ENCODE measurements around the gene DFFB. TPM values are rescaled to one million over a fixed set of nuclear protein-coding genes. Genes with fewer than 3 reads are reported as not detected.
A peak's percentile ranks its signal among the peaks of the same experiment; 100 is the strongest.

DFFB gene
- total RNA-seq, 1 donor from 2014 or later, result 8.5 TPM

DNA sequence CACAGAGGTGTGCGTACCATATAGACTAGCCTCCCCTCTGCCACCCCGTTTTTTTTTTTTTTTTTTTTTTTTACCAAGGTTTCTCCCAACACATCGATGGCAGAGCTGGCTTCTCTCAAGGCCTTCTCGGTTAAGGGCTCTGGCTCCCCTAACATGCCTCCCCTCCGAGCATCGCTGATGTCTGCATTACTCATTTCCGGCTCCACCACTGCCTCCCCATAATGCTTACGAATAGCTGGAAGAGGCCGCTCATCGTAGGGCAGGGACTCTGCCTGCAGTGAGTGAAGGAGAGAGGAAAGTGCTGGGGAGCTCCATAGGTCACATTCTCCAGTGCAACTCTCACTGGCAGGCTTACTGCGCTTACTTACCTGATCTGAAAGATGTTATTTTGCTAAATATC is 20.9 kb upstream of the DFFB start:
- Histone ChIP-seq H3K4me1 (no peaks in the 10 kb centered on the region), H3K36me3 (peaks cover 77% of the 10 kb centered on the region), H3K27me3 (no peaks in the 10 kb centered on the region), H3K27ac (no peak overlapping the region), H3K4me3 (no peak overlapping the region), H3K9me3 (peaks cover 10% of the 10 kb centered on the region)
- TF ChIP-seq, protein P1, sequence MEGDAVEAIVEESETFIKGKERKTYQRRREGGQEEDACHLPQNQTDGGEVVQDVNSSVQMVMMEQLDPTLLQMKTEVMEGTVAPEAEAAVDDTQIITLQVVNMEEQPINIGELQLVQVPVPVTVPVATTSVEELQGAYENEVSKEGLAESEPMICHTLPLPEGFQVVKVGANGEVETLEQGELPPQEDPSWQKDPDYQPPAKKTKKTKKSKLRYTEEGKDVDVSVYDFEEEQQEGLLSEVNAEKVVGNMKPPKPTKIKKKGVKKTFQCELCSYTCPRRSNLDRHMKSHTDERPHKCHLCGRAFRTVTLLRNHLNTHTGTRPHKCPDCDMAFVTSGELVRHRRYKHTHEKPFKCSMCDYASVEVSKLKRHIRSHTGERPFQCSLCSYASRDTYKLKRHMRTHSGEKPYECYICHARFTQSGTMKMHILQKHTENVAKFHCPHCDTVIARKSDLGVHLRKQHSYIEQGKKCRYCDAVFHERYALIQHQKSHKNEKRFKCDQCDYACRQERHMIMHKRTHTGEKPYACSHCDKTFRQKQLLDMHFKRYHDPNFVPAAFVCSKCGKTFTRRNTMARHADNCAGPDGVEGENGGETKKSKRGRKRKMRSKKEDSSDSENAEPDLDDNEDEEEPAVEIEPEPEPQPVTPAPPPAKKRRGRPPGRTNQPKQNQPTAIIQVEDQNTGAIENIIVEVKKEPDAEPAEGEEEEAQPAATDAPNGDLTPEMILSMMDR (IDR thresholded peaks at IDR 0.05), result no peak
- no peak for DNase-seq
- no peak for ATAC-seq
- intact Hi-C loops (cut with DNase I), result no loop called here

DNA sequence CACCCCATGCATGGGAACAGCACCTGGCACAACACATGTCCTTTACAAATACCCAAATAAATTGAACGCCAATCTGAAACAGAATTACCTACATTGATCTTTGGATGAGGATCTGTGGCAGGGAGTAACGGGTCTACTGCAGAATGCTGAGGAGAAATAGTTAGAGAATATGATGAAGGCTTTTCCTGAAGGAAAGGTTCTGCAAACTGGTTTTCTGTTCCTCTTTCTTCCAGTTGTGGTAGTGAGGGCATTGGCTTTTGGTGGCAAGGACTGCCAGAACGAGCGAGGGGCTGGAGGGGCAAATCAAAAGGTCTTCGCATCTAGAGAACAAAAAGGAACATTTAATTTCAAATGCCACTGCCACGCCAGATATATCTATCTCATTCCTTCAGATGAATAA is 20.1 kb upstream of the DFFB start:
- no peaks in the 10 kb centered on the region for H3K27me3 ChIP-seq
- no peak overlapping the region for H3K27ac ChIP-seq
- ATAC-seq (no peak), DNase-seq (no peak)
- H3K4me1 ChIP-seq, result no peaks in the 10 kb centered on the region
- TF ChIP-seq, protein P1 (IDR thresholded peaks at IDR 0.05), result no peak
- H3K36me3 ChIP-seq, result peaks cover 78% of the 10 kb centered on the region
- peaks cover 10% of the 10 kb centered on the region for H3K9me3 ChIP-seq
- H3K4me3 ChIP-seq, result no peak overlapping the region
- intact Hi-C loops (cut with DNase I), result no loop called here

DNA sequence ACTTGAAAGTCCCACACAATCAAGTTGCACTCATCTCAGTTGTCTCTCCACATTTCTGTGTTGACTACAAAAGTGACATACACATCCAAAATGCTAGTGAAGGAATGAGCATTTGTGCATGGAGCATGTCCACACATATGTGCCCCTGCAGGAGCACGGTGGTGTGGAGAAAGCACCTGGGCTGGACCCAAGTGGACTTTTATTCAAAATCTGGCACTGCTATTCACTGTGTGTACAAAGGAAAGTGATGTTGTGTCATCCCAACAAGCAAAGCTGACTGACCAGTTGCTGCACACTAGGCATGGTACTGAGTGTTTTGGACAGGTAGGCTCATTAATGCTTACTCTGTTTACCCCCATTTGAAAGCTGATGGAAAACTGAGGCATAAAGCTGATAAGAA is 19.6 kb upstream of the DFFB start:
- TF ChIP-seq, protein P1 (IDR thresholded peaks at IDR 0.05), result no peak
- DNase-seq, result no peak
- intact Hi-C loops (cut with DNase I), result no loop called here
- H3K27me3 ChIP-seq, result no peaks in the 10 kb centered on the region
- H3K36me3 ChIP-seq, result peaks cover 79% of the 10 kb centered on the region
- H3K4me3 ChIP-seq, result no peak overlapping the region
- H3K27ac ChIP-seq, result no peak overlapping the region
- ATAC-seq, result no peak
- H3K4me1 ChIP-seq, result no peaks in the 10 kb centered on the region
- H3K9me3 ChIP-seq, result peaks cover 10% of the 10 kb centered on the region

DNA sequence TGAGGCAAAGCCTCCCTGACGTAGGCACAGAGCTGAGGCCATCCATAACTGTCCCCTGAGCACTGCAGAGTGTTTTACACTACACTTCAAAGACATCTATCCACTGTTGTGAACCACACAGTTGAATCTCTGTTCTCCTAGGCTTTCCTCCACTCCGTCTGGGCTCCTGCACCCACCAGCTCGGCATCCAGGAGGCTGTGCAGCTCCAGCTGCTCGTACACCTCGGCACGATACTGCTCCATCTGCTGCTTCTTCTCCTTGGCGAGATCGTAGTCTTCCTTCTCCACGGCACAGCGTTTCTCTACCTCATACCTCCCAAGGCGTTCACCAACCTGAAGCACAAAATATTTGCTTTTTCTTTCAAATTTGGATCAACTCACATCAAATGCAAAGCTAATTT is 18.5 kb upstream of the DFFB start:
- Histone ChIP-seq H3K27me3 (no peaks in the 10 kb centered on the region), H3K27ac (no peak overlapping the region), H3K9me3 (peaks cover 10% of the 10 kb centered on the region), H3K36me3 (peaks cover 78% of the 10 kb centered on the region), H3K4me1 (no peaks in the 10 kb centered on the region), H3K4me3 (no peak overlapping the region)
- ATAC-seq, result no peak
- TF ChIP-seq, protein P1 (IDR thresholded peaks at IDR 0.05), result no peak
- intact Hi-C loops (cut with DNase I), result no loop called here
- DNase-seq, result no peak

DNA sequence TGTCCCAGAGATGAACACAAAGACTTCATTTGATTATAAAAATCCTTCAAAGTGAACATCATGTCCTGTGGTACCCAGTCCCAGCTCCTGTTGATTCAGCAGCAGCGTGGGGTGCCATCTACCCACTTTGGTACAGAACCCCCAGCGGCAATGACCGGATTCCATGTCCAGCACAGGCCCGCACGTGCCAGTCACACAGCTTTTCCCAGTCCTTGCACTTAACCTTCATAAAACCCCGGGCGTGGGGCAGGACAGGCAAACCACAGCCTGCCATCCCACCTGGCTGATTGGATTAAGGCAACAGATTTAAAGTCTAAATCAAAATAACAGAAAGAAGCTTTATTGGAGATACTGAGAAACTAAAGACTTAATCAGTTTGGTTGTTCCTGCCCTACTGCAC is 15.8 kb upstream of the DFFB start:
- Histone ChIP-seq H3K4me3 (no peak overlapping the region), H3K4me1 (no peaks in the 10 kb centered on the region), H3K9me3 (peaks cover 10% of the 10 kb centered on the region), H3K36me3 (peaks cover 84% of the 10 kb centered on the region), H3K27me3 (no peaks in the 10 kb centered on the region), H3K27ac (no peak overlapping the region)
- intact Hi-C loops (cut with DNase I), result no loop called here
- ATAC-seq, result no peak
- no peak for DNase-seq
- TF ChIP-seq, protein P1 (IDR thresholded peaks at IDR 0.05), result no peak

DNA sequence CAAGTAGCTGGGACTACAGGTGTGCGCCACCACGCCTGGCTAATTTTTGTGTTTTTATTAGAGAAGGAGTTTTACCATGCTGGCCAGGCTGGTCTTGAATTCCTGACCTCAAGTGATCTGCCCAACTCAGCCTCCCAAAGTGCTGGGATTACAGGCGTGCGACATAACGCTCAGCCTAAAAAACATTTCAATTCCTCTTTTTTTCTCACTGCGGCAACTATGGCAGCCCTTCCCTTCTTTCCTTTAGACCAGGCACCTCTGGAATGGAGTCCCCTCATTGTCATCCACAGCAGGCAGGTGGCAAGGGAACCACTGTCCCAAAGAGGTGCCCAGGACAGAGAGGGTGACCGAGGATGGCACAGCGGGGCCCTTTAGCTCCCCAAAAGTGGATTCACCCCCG is 14.4 kb upstream of the DFFB start:
- DNase-seq (peak; percentile 21), ATAC-seq (no peak)
- TF ChIP-seq, protein P1 (IDR thresholded peaks at IDR 0.05), result no peak

More for the DNA sequence above, 14.4 kb upstream of the DFFB start:
- Histone ChIP-seq H3K36me3 (peaks cover 84% of the 10 kb centered on the region), H3K4me3 (no peak overlapping the region), H3K27me3 (no peaks in the 10 kb centered on the region), H3K27ac (no peak overlapping the region), H3K9me3 (no peaks in the 10 kb centered on the region), H3K4me1 (no peaks in the 10 kb centered on the region)
- intact Hi-C loops (cut with DNase I), result no loop called here
